MCF 10A (cell line): Measurements from ENCODE around the gene SMAD6. TPM values are rescaled to one million over a fixed set of nuclear protein-coding genes. Genes with fewer than 3 reads are reported as not detected.

ENCODE experiments used
- BruUV-seq: library from RNA; stranded (reverse); fragments of 400-500 nt; replicated peaks from 2 replicates; lab custom pipeline; 2021; lab: Mats Ljungman, UMichigan
- CTCF ChIA-PET: fragments of 300-600 bp; sonication (Branson Sonifier 250); formaldehyde crosslinking; extraction: SDS; loops from one replicate; lab custom pipeline; 2021; ENCODE audit warnings: antibody characterized with exemption, inconsistent platforms; lab: Yijun Ruan, JAX
- POLR2A ChIA-PET: fragments of 300-600, 350-650 bp; sonication (Branson Sonifier 250); formaldehyde crosslinking; extraction: SDS; loops from one replicate; lab custom pipeline; 2020; ENCODE audit warnings: antibody characterized with exemption, inconsistent platforms; lab: Yijun Ruan, JAX
- DNase-seq: peaks from one replicate; pipeline ENCODE4 v3.0.0-alpha.2; 2018; ENCODE audit not compliant: unreplicated experiment
- H3K27ac Mint-ChIP-seq: one replicate; pipeline ENCODE4 v1.8.0; 2022; ENCODE audit warnings: mild to moderate bottlenecking, low read depth, mixed read lengths; ENCODE audit not compliant: unreplicated experiment
- H3K27me3 Mint-ChIP-seq: one replicate; pipeline ENCODE4 v1.8.0; 2022; ENCODE audit warnings: mixed read lengths; ENCODE audit not compliant: insufficient read depth, unreplicated experiment
- H3K36me3 Mint-ChIP-seq: one replicate; pipeline ENCODE4 v1.8.0; 2022; ENCODE audit warnings: mild to moderate bottlenecking, moderate library complexity, mixed read lengths; ENCODE audit not compliant: insufficient read depth, unreplicated experiment
- H3K4me1 Mint-ChIP-seq: one replicate; pipeline ENCODE4 v1.8.0; 2022; ENCODE audit warnings: mixed read lengths; ENCODE audit not compliant: insufficient read depth, unreplicated experiment
- H3K4me3 Mint-ChIP-seq: one replicate; pipeline ENCODE4 v1.8.0; 2022; ENCODE audit warnings: mild to moderate bottlenecking, moderate library complexity, mixed read lengths; ENCODE audit not compliant: unreplicated experiment
- H3K9me3 Mint-ChIP-seq: one replicate; pipeline ENCODE4 v1.8.0; 2022; ENCODE audit warnings: mixed read lengths; ENCODE audit not compliant: unreplicated experiment
- intact Hi-C: fragments of 100-400 bp; cut with micrococcal nuclease; formaldehyde crosslinking; loops from 2 replicates; pipeline ENCODE4 v1.14.1; 2022
- total RNA-seq: library from RNA; stranded (reverse); gene quantifications from 2 replicates; pipeline ENCODE4 v1.2.3, GENCODE V29; 2022
- TF ChIP-seq, protein P1 (sequence below): fragments of 200-600 bp; IDR thresholded peaks from one replicate; pipeline ENCODE4 v1.8.0; 2022; ENCODE audit warnings: antibody characterized with exemption, mild to moderate bottlenecking; ENCODE audit not compliant: unreplicated experiment

Gene SMAD6
- total RNA-seq, 1 experiment from 2014 or later, result not detected

DNA sequence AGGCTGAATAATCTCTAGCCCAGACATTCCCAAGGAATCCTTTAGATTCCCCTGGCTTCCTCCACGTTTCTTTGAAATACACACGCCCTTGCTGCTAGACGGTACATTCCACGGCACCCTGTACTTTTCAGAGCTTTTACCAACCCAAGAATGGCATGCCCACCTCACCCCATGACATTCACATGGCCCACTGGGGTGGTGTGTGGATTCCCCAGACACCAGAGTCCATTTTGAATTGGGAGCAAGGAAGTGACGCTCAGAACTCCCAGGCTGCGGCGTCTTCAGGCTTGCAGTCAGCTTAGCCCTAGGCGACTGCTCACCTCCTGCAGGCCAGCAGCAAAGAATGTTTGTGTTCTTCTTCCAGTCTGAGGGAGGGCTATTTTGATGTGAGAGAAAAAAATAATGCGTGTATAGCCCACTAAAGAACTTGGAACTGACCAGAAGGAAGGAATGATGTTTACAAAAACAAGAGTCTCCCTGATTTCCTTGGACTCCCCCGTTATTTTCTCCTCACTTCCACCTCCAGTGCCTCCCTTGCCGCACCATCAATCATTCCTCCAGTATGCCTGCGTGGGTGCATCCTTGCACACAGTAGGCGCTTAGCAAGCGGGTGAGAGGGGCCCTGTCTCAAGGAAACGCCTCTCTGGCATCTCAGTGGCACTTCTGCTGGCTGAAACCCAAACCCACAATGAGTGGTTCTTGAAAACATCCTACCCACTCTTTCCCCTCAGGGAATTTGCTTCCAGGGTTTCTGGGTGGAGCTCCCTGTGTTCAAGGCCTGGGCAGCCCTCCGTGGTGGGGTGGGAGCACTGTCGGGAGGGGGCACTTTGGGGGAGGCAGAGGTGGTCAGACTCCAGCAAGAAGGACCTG lies 59.9 kb downstream of the SMAD6 start:
- TF ChIP-seq, protein P1, sequence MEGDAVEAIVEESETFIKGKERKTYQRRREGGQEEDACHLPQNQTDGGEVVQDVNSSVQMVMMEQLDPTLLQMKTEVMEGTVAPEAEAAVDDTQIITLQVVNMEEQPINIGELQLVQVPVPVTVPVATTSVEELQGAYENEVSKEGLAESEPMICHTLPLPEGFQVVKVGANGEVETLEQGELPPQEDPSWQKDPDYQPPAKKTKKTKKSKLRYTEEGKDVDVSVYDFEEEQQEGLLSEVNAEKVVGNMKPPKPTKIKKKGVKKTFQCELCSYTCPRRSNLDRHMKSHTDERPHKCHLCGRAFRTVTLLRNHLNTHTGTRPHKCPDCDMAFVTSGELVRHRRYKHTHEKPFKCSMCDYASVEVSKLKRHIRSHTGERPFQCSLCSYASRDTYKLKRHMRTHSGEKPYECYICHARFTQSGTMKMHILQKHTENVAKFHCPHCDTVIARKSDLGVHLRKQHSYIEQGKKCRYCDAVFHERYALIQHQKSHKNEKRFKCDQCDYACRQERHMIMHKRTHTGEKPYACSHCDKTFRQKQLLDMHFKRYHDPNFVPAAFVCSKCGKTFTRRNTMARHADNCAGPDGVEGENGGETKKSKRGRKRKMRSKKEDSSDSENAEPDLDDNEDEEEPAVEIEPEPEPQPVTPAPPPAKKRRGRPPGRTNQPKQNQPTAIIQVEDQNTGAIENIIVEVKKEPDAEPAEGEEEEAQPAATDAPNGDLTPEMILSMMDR, result no peak
- Mint-ChIP-seq H3K27me3 (no peaks in the 10 kb centered on the region), H3K4me1 (peaks cover 46% of the 10 kb centered on the region), H3K27ac (peak overlapping the region; percentile 57), H3K4me3 (no peak overlapping the region), H3K36me3 (no peaks in the 10 kb centered on the region), H3K9me3 (no peaks in the 10 kb centered on the region)
- DNase-seq, result peak; percentile 51
- no TSS peak for BruUV-seq
- ChIA-PET CTCF (no interaction called here), POLR2A (no interaction called here)
- intact Hi-C loops, result no loop called here

DNA sequence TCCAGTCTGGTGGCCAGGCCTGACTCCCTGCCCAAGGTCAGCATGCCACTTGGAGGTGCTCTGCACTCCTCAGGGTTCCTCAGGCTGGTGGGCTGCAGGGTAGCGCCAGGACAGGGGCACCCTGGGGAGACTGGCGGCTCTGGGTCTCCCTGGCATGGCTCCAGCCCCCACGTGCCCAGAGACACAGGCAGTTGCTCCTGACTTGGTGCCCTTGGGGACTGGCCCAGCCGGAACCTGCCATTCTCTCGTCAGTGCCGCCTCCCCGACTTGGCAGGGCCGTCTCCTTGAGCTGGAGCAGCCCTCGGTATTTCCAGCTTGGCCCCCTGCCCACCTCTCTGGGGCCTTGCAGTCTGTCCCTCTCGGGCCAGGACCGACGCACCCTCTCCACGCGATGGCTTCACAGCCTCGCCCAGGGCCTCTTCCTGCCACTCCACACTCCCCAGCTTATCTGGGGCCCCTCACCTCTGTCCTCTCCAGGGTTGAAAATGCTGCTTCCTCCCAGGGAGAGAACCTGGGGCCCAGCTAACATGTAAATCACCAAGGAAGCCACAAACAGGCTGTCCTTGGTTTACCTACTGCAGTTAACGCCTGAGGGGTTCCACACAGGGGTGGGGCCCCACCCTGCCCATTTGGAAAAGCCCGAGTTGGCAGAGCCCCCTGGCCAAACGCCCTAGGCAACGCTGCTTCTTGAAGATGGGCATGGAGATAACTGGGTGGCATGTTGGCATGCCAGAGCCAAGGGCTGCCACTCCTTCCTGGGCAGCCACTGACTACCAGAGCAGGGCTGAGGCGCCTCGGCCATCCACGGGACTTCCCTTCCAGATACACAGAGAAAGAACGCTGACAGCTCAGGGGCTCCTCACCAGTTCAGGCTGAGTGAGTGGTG lies 61.4 kb downstream of the SMAD6 start:
- ChIA-PET POLR2A (no interaction called here), CTCF (interaction anchor here (0.6 to 1.0 kb wide), 3 partner anchors 11 to 145 kb away, joined by 3 to 5 read pairs (median 3); no protein-coding TSS in a partner anchor)
- peak; percentile 45 for DNase-seq
- Mint-ChIP-seq H3K27me3 (no peaks in the 10 kb centered on the region), H3K27ac (no peak overlapping the region), H3K4me1 (peaks cover 45% of the 10 kb centered on the region), H3K36me3 (no peaks in the 10 kb centered on the region), H3K9me3 (no peaks in the 10 kb centered on the region), H3K4me3 (no peak overlapping the region)
- TF ChIP-seq, protein P1, result no peak
- intact Hi-C loops, result no loop called here
- BruUV-seq, result no TSS peak

DNA sequence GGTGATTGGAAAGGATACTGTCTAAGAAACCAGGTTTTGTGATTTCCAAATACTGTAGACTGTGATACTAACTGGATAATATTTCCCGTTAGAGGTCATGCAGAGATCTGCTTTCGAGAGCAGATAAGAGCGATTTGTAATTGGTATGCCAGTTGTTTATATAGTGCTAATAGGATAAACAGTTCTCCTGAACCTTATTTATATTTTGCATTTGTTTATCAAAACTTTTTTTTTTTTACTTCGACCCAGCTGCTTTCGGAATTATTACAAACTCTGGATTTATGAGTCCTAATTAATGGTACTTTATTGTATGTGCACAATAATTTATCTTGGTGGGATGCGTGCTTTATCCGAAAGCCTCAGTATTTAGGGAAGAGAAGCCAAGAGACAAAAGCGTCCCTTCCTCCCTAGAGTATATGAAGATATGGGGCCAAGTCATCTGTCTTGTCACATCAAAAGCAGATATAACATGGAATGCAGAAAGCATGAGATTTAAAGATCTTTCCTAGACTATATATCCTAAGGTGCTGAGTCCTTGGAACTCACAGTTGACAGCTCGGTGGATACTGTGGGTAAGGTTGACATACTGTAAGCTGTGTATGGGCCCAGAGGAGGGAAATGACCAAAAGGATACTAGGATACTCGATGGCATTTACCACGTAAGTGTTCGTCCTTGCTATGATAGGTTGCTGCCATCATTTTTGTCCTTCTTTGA lies 62.2 kb downstream of the SMAD6 start:
- H3K36me3 Mint-ChIP-seq, result no peaks in the 10 kb centered on the region
- no peaks in the 10 kb centered on the region for H3K27me3 Mint-ChIP-seq
- ChIA-PET POLR2A (no interaction called here), CTCF (interaction anchor here (0.6 to 1.0 kb wide), 2 partner anchors 10 to 44 kb away, joined by 3 to 5 read pairs; no protein-coding TSS in a partner anchor)
- DNase-seq, result no peak
- intact Hi-C loops, result no loop called here
- H3K27ac Mint-ChIP-seq, result no peak overlapping the region
- no TSS peak for BruUV-seq
- TF ChIP-seq, protein P1, result no peak
- no peaks in the 10 kb centered on the region for H3K9me3 Mint-ChIP-seq
- peaks cover 37% of the 10 kb centered on the region for H3K4me1 Mint-ChIP-seq
- no peak overlapping the region for H3K4me3 Mint-ChIP-seq
